ENCODE measurements around the gene CRTAP. TPM values are rescaled to one million over a fixed set of nuclear protein-coding genes. Genes with fewer than 3 reads are reported as not detected.
"Not testable (repeated sequence)": the region's sequence is repeated elsewhere in the genome, so short reads cannot be mapped to it uniquely, and the experiment has no call there.

CRTAP gene
- total RNA-seq, 2 donors from 2014 or later: 164 to 166 TPM

- Histone ChIP-seq H3K27me3 (ENCODE audit: control insufficient read depth, insufficient read depth, low read length, poor library complexity, severe bottlenecking) (no peaks in the 10 kb centered on the region), H3K9ac (ENCODE audit: extremely low read depth, low read length, poor library complexity, severe bottlenecking) (no peak overlapping the region), H3K36me3 (ENCODE audit: control insufficient read depth, insufficient read depth, low read length) (no peaks in the 10 kb centered on the region), H3K4me3 (ENCODE audit: low read length) (no peak overlapping the region), H3K27ac (ENCODE audit: low read depth, low read length) (no peak overlapping the region), H3K9me3 (ENCODE audit: control insufficient read depth, low read length) (peaks cover 6% of the 10 kb centered on the region), H3K4me1 (ENCODE audit: control insufficient read depth, insufficient read depth, low read length) (no peaks in the 10 kb centered on the region)
- Mint-ChIP-seq H3K27ac (peak overlapping the region; percentile 56), H3K4me3 (no peak overlapping the region), H3K27me3 (ENCODE audit: insufficient read depth) (peaks cover 3% of the 10 kb centered on the region), H3K4me1 (no peaks in the 10 kb centered on the region), H3K9me3 (peaks cover 12% of the 10 kb centered on the region), H3K36me3 (ENCODE audit: low read depth) (no peaks in the 10 kb centered on the region)
- DNase-seq: no peak
- 81 to 88% methylated on average over 9 to 19 of the region's 19 CpGs for WGBS, 2 experiments (ENCODE audit: insufficient coverage in 1 of 2, insufficient read length in 1 of 2)
- TF ChIP-seq CTCF (conservative IDR thresholded peaks at IDR 0.05): no peak
Measured at GRCh38 chr3:33174711-33175414, 61.0 kb downstream of the CRTAP start.

- Histone ChIP-seq H3K36me3 (ENCODE audit: control insufficient read depth, insufficient read depth, low read length) (no peaks in the 10 kb centered on the region), H3K9me3 (ENCODE audit: control insufficient read depth, low read length) (peaks cover 6% of the 10 kb centered on the region), H3K4me3 (ENCODE audit: low read length) (no peak overlapping the region), H3K9ac (ENCODE audit: extremely low read depth, low read length, poor library complexity, severe bottlenecking) (no peak overlapping the region), H3K4me1 (ENCODE audit: control insufficient read depth, insufficient read depth, low read length) (no peaks in the 10 kb centered on the region), H3K27ac (ENCODE audit: low read depth, low read length) (no peak overlapping the region), H3K27me3 (ENCODE audit: control insufficient read depth, insufficient read depth, low read length, poor library complexity, severe bottlenecking) (no peaks in the 10 kb centered on the region)
- DNase-seq: no peak
- H3K4me3 Mint-ChIP-seq: no peak overlapping the region
- H3K9me3 Mint-ChIP-seq: peaks cover 12% of the 10 kb centered on the region
- no peaks in the 10 kb centered on the region for H3K36me3 Mint-ChIP-seq (ENCODE audit: low read depth)
- H3K27me3 Mint-ChIP-seq (ENCODE audit: insufficient read depth): peaks cover 3% of the 10 kb centered on the region
- no peak overlapping the region for H3K27ac Mint-ChIP-seq
- TF ChIP-seq CTCF (conservative IDR thresholded peaks at IDR 0.05): no peak
- no peaks in the 10 kb centered on the region for H3K4me1 Mint-ChIP-seq
- WGBS, 2 experiments (ENCODE audit: insufficient coverage in 1 of 2, insufficient read length in 1 of 2): 90 to 100% methylated on average over 1 of the region's 1 CpG
Measured at GRCh38 chr3:33179132-33179531, 65.3 kb downstream of the CRTAP start.

- Mint-ChIP-seq H3K36me3 (ENCODE audit: low read depth) (no peaks in the 10 kb centered on the region), H3K4me1 (no peaks in the 10 kb centered on the region), H3K4me3 (no peak overlapping the region), H3K9me3 (peaks cover 12% of the 10 kb centered on the region), H3K27ac (no peak overlapping the region), H3K27me3 (ENCODE audit: insufficient read depth) (peaks cover 3% of the 10 kb centered on the region)
- H3K36me3 ChIP-seq (ENCODE audit: control insufficient read depth, insufficient read depth, low read length): no peaks in the 10 kb centered on the region
- H3K9ac ChIP-seq (ENCODE audit: extremely low read depth, low read length, poor library complexity, severe bottlenecking): no peak overlapping the region
- H3K4me3 ChIP-seq (ENCODE audit: low read length): no peak overlapping the region
- no peak for TF ChIP-seq CTCF (conservative IDR thresholded peaks at IDR 0.05)
- DNase-seq: no peak
- no peaks in the 10 kb centered on the region for H3K27me3 ChIP-seq (ENCODE audit: control insufficient read depth, insufficient read depth, low read length, poor library complexity, severe bottlenecking)
- H3K27ac ChIP-seq (ENCODE audit: low read depth, low read length): no peak overlapping the region
- no peaks in the 10 kb centered on the region for H3K4me1 ChIP-seq (ENCODE audit: control insufficient read depth, insufficient read depth, low read length)
- H3K9me3 ChIP-seq (ENCODE audit: control insufficient read depth, low read length): peaks cover 6% of the 10 kb centered on the region
- 80 to 87% methylated on average over 1 to 4 of the region's 5 CpGs for WGBS, 2 experiments (ENCODE audit: insufficient coverage in 1 of 2, insufficient read length in 1 of 2)
Measured at GRCh38 chr3:33181229-33181628, 67.4 kb downstream of the CRTAP start.

GRCh38 chr3:33181641-33182040 lies 67.8 kb downstream of the CRTAP start:
- H3K4me1 Mint-ChIP-seq; H3K27me3 Mint-ChIP-seq (ENCODE audit: insufficient read depth); H3K4me3 ChIP-seq (ENCODE audit: low read length); H3K9me3 ChIP-seq (ENCODE audit: control insufficient read depth, low read length); H3K4me1 ChIP-seq (ENCODE audit: control insufficient read depth, insufficient read depth, low read length); H3K27ac ChIP-seq (ENCODE audit: low read depth, low read length); H3K27ac Mint-ChIP-seq; H3K4me3 Mint-ChIP-seq; H3K9ac ChIP-seq (ENCODE audit: extremely low read depth, low read length, poor library complexity, severe bottlenecking); DNase-seq; H3K27me3 ChIP-seq (ENCODE audit: control insufficient read depth, insufficient read depth, low read length, poor library complexity, severe bottlenecking); H3K36me3 ChIP-seq (ENCODE audit: control insufficient read depth, insufficient read depth, low read length); H3K36me3 Mint-ChIP-seq (ENCODE audit: low read depth): not testable (repeated sequence)
- H3K9me3 Mint-ChIP-seq: peaks cover 12% of the 10 kb centered on the region
- 92% methylated on average over 1 of the region's 1 CpG; no CpG with 5 or more reads in 1 of the 2 experiments for WGBS, 2 experiments (ENCODE audit: insufficient coverage in 1 of 2, insufficient read length in 1 of 2)
